HCT116 (cell line): Measurements from ENCODE around the gene CDH23.

ENCODE experiments used
- CTCF ChIP-seq, 3 experiments: fragments of 200-600 bp in 1 of 3; sonication (generic) in 1 of 3; IDR thresholded peaks in 2 of 3; conservative IDR thresholded peaks in 1 of 3; 2 replicates each; pipeline ENCODE4 v1.5.1; 2012 to 2017; ENCODE audit warnings: low read depth in 2 of 3, low read length in 2 of 3, antibody characterized with exemption in 1 of 3, borderline replicate concordance in 1 of 3, control low read depth in 1 of 3, mild to moderate bottlenecking in 1 of 3, mixed read lengths in 1 of 3, mixed run types in 1 of 3, moderate library complexity in 1 of 3; ENCODE audit not compliant: insufficient read depth in 1 of 3
- REST ChIP-seq: IDR thresholded peaks from 2 replicates; pipeline ENCODE4 v1.6.1; 2012; ENCODE audit warnings: low read depth

GRCh38 chr10:71648933-71649320 is 252.2 kb downstream of the CDH23 start:
- TF ChIP-seq REST, result no peak
- TF ChIP-seq CTCF (IDR thresholded peaks at IDR 0.05 in 2 of 3, conservative IDR thresholded peaks at IDR 0.05 in 1 of 3; ENCODE audit: borderline replicate concordance in 1 of 3, insufficient read depth in 1 of 3, low read depth in 2 of 3, low read length in 2 of 3), result no peak
